K562 (cell line): ENCODE measurements around the gene CDC45. TPM values are rescaled to one million over a fixed set of nuclear protein-coding genes. Genes with fewer than 3 reads are reported as not detected.
A peak's percentile ranks its signal among the peaks of the same experiment; 100 is the strongest.

Experiments used
- BCLAF1 ChIP-seq, 2 experiments: fragments of 450-650 bp in 1 of 2; IDR thresholded peaks; 2 replicates each; pipeline ENCODE4 v1.6.1; 2011 to 2017; ENCODE audit warnings: low read depth in 2 of 2, antibody characterized with exemption in 1 of 2, borderline replicate concordance in 1 of 2, low read length in 1 of 2, mild to moderate bottlenecking in 1 of 2, mixed read lengths in 1 of 2; ENCODE audit not compliant: control insufficient read depth in 1 of 2
- CAMTA2 ChIP-seq: fragments of 250-450 bp; sonication (Bioruptor Pico); conservative IDR thresholded peaks from 2 replicates; pipeline ENCODE4 v1.5.1; 2022
- CCAR2 ChIP-seq: fragments of 200-400 bp; formaldehyde crosslinking; IDR thresholded peaks from 2 replicates; pipeline ENCODE4 v1.6.1; 2017; ENCODE audit warnings: mild to moderate bottlenecking, low read depth, low read length
- ELF1 ChIP-seq: fragments of 200-800 bp; sonication (Bioruptor generic); IDR thresholded peaks from 2 replicates; pipeline ENCODE4 v1.6.1; 2016; ENCODE audit warnings: missing genetic modification characterization, missing compliant biosample characterization
- ETS1 ChIP-seq: conservative IDR thresholded peaks from 2 replicates; pipeline ENCODE4 v1.6.1; 2011; ENCODE audit warnings: low read depth, mild to moderate bottlenecking, low read length; ENCODE audit not compliant: control insufficient read depth
- ETV5 ChIP-seq: sonication (generic); formaldehyde crosslinking; IDR thresholded peaks from 2 replicates; pipeline ENCODE4 v1.4.0; 2020; ENCODE audit warnings: low read depth, mild to moderate bottlenecking, missing genetic modification reagents
- HNRNPUL1 ChIP-seq: fragments of 200-400 bp; formaldehyde crosslinking; IDR thresholded peaks from 2 replicates; pipeline ENCODE4 v1.6.1; 2017; ENCODE audit warnings: low read length
- IRF2 ChIP-seq: sonication (generic); formaldehyde crosslinking; IDR thresholded peaks from 2 replicates; pipeline ENCODE4 v1.8.1; 2022; ENCODE audit warnings: mild to moderate bottlenecking, missing genetic modification reagents
- LCOR ChIP-seq: sonication (generic); formaldehyde crosslinking; IDR thresholded peaks from 2 replicates; pipeline ENCODE4 v1.8.0; 2022; ENCODE audit warnings: mild to moderate bottlenecking, missing genetic modification reagents
- NFIC ChIP-seq: fragments of 450-650 bp; IDR thresholded peaks from 2 replicates; pipeline ENCODE4 v1.6.1; 2017; ENCODE audit warnings: mild to moderate bottlenecking, inconsistent platforms
- NKRF ChIP-seq: fragments of 450-650 bp; IDR thresholded peaks from 2 replicates; pipeline ENCODE4 v1.6.1; 2016; ENCODE audit warnings: borderline replicate concordance
- SMARCE1 ChIP-seq: fragments of 450-650 bp; IDR thresholded peaks from 2 replicates; pipeline ENCODE4 v1.7.1; 2016; ENCODE audit warnings: mild to moderate bottlenecking
- STAT6 ChIP-seq: sonication (generic); formaldehyde crosslinking; IDR thresholded peaks from 2 replicates; pipeline ENCODE4 v1.8.1; 2023; ENCODE audit warnings: mild to moderate bottlenecking, missing genetic modification reagents
- ZBTB2 ChIP-seq: fragments of 450-650 bp; IDR thresholded peaks from 2 replicates; pipeline ENCODE4 v1.6.1; 2016; ENCODE audit warnings: antibody characterized with exemption
- ZFP30 ChIP-seq: fragments of 250-450 bp; sonication (Bioruptor Pico); IDR thresholded peaks from 2 replicates; pipeline ENCODE4 v1.8.0; 2022; ENCODE audit warnings: moderate library complexity, mild to moderate bottlenecking, inconsistent platforms, borderline replicate concordance
- polyA plus RNA-seq, 8 experiments: library from polyadenylated mRNA; depleted of rRNA in 4 of 8; stranded (reverse) in 5 of 8; unstranded in 3 of 8; fragments of >200 nt; fragmentation: Nextera tagmentation in 2 of 8; fragmentation: Illumina TruSeq in 1 of 8; extraction: Ambion mirVana in 2 of 8; extraction: Trizol in 1 of 8; gene quantifications; 2 replicates each; pipeline versions ENCODE4 v1.2.1 to v1.2.3, GENCODE V29; 2011 to 2014; ENCODE audit warnings: inconsistent platforms in 1 of 8, missing spikeins in 1 of 8
- total RNA-seq, 7 experiments: library from RNA; depleted of rRNA in 6 of 7; stranded (reverse); fragments of >200 nt in 6 of 7; fragmentation: Illumina TruSeq in 2 of 7; extraction: Trizol in 2 of 7; gene quantifications; 2 replicates each; pipeline versions ENCODE4 v1.2.1 to v1.2.3, GENCODE V29; 2011 to 2021; ENCODE audit warnings: low replicate concordance in 1 of 7

Gene CDC45
- total and polyA plus RNA-seq, 9 of the 15 experiments (the other 6 are each of a cell fraction or from before 2014, with no cell fraction given), result 251 to 580 (median 410) TPM

GRCh38 chr22:19446603-19447329, 33.0 kb upstream of the CDC45 start (continued):
- TF ChIP-seq STAT6 (CRISPR knock-in tag), result no peak
- TF ChIP-seq CCAR2, result no peak
- peak; percentile 93; the same call in 1 of the 2 replicates for TF ChIP-seq NKRF
- TF ChIP-seq ELF1 (tag), result no peak
- peak; percentile 33; the same call in 1 of the 2 replicates for TF ChIP-seq ZBTB2
- no peak for TF ChIP-seq NFIC
- TF ChIP-seq CAMTA2, result no peak
- TF ChIP-seq ZFP30 (CRISPR knock-in tag), result no peak
- TF ChIP-seq LCOR (CRISPR knock-in tag), result no peak
- TF ChIP-seq ETV5 (CRISPR knock-in tag), result no peak
- TF ChIP-seq IRF2 (CRISPR knock-in tag), result no peak
- TF ChIP-seq BCLAF1 (IDR thresholded peaks at IDR 0.05; ENCODE audit: borderline replicate concordance in 1 of 2, control insufficient read depth in 1 of 2, low read depth in 2 of 2, low read length in 1 of 2), result 0 out of 4 replicates have a peak, but pooled peaks of 1 of the 2 experiments have one; percentile 25
- peak; percentile 73 for TF ChIP-seq SMARCE1
- TF ChIP-seq ETS1, result no peak
- no peak; the same call in 1 of the 2 replicates for TF ChIP-seq HNRNPUL1
